Nucleus accumbens (tissue), 56 donors: ENCODE measurements around the gene UBAC2.

Source experiments
- DNase-seq, 56 donors: peaks; one replicate each; lab custom pipeline; 2025; lab: John Stamatoyannopoulos, UW

UBAC2 gene

GRCh38 chr13:99307247-99307646, 106.6 kb downstream of the UBAC2 start, which contains the start of gene GPR183:
Gene GPR183 (minus strand): TSS chr13:99307399. CDS start chr13:99296145, 11,254 bp downstream.
- DNase-seq = no peak

GRCh38 chr13:99307648-99308339, 107.1 kb downstream of the UBAC2 start:
- DNase-seq = no peak

GRCh38 chr13:99308471-99309087, 107.9 kb downstream of the UBAC2 start:
- DNase-seq = peak in 6 of 56 donors; percentile 10 to 43 (median 19)

DNA sequence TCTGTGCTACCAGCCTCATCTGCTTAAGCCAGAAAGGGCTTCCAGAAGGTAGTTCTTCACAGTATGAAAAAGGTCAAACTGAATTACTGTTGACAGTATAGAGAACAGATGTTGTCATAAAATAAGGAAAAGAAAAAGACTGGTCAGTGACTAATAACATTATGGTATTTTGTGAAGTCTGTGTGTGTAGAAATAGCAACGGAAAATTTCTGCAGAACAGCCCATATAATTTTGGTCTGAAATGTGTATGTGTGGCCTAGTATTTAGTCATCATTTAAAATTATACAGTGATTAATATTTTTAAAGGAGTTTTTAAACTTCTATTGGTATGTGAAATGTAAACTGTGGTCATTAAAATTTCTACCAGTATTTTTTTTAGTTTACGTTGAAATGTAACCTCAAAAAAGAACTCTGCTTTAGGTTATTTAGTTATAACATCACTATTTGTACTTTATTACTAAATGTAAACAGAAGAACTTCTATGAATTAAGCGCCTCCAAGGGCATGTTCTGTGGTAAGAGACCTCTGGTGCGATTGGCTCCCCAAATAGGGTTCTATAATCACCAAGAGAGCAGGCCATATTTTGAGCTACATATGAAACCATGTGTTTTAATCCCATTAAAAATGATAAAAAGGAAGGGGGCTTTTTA, 109.9 kb downstream of the UBAC2 start:
- DNase-seq = no peak

DNA sequence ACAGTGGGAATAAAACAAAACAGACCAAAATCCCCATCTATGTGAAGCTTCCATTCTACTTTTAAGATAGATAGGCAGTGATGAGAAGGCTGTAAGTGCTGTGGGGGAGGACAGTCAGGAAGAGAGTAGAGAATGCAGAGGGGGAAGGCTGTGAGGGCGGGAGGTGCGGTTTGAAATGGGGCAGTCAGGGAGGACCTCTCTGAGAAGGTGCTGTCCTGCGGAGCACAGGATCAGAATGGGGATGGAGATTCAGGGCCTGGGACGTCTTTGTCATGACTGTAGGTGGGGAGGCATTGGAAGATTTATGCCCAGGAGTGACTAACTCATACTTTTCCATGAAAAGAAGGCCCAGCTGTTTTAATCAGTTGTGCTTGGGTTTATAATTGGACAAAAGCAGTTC, 110.5 kb downstream of the UBAC2 start:
- DNase-seq = no peak

DNA sequence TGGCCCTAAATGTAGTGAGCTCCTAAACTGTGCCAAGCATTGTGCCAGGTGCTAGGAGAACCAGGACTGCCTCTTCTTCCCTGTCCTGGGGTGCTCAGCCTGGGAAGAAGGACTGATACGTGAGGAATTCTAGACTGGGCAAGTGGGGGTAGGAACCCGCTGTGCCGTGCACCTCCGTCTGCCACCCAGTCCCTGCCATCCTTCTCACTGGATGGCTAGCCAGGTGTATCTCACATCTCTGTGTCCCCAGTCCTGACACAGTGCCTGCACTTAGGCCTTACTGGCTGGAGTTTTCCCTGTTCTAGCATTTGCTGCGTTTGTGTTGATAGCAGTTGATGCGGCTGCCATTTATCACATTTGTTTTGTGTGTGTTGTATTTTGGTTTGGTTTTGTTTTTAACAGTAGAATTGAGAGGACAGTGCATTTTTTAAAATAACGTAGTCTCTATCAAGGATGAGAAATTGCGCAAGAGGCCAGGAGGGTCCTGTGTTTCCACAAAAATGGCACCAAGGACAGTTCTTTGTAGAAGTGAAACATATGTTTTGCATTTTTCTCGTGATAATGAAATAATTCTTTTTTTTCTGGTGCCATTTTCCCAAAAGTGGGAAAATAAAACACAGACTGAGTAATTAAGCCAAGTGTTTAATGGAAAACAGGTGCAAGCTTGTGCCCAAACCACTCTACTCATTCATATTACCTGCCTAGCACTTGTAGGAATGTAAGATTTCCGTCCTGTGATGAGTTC, 111.3 kb downstream of the UBAC2 start:
- DNase-seq = no peak

- peak in 33 of 56 donors; percentile 4 to 62 (median 29) for DNase-seq
Observed at GRCh38 chr13:99312493-99312883, 111.8 kb downstream of the UBAC2 start.

- DNase-seq = peak in 2 of 56 donors; percentile 14 to 16
Observed at GRCh38 chr13:99313501-99313900, 112.8 kb downstream of the UBAC2 start.

DNA sequence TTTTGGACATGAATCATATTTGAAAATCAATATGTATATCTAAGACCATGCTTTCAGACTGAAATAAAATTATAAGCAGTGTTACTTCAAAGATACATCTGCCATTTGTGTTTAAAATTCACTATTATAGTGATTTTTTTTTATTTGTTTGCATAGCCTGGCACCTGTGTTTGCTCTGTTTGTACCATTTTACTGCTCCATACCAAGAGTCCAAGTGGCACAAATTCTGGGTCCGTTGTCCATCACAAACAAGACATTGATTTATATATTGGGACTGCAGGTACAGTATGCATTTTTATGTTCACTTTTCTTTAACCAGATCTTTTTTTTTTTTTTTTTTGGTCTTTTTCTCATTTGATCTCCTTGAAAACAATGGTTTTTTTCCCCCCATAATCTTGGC, 113.3 kb downstream of the UBAC2 start:
- DNase-seq = no peak

GRCh38 chr13:99314640-99315176, 114.1 kb downstream of the UBAC2 start:
- DNase-seq = no peak

GRCh38 chr13:99315186-99315585, 114.5 kb downstream of the UBAC2 start:
- DNase-seq = no peak

- no peak for DNase-seq
Observed at GRCh38 chr13:99316224-99316623, 115.6 kb downstream of the UBAC2 start.

GRCh38 chr13:99316657-99317256, 116.1 kb downstream of the UBAC2 start:
- DNase-seq = no peak

DNA sequence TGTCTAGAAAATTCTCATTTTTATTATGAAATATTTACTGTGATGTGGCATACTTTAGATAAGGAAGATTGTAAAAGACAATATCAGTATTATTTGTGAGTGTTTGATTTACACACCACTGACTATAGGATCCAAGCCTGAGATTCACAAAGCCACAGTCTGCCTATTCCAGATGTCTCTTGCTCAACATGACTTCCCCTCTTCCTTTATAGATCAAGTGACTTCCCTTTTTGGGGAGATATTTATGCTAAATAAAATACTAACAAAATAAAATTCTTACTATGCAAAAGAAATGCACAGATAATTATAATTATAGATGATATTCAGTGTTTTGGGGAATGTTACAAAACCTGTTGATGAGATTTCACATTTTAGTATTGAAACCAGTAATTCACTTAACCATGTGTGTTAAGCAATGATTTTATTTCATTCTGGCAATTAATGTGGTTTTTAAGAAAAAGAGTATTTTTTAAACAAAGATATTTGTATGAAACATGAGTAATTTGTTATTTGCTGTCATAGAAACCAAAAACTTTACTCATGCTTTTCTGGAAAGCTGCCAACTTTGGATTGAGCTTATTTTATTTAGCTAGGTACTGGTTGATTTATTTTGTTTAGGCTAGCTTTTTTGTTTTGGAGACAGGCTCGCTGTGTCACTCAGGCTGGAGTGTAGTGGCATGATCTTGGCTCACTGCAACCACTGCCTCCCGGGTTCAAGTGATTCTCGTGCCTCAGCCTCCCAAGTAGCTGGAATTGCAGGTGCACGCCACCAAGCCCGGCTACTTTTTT, 120.2 kb downstream of the UBAC2 start:
- DNase-seq = no peak

GRCh38 chr13:99321709-99322108, 121.1 kb downstream of the UBAC2 start:
- no peak for DNase-seq

DNA sequence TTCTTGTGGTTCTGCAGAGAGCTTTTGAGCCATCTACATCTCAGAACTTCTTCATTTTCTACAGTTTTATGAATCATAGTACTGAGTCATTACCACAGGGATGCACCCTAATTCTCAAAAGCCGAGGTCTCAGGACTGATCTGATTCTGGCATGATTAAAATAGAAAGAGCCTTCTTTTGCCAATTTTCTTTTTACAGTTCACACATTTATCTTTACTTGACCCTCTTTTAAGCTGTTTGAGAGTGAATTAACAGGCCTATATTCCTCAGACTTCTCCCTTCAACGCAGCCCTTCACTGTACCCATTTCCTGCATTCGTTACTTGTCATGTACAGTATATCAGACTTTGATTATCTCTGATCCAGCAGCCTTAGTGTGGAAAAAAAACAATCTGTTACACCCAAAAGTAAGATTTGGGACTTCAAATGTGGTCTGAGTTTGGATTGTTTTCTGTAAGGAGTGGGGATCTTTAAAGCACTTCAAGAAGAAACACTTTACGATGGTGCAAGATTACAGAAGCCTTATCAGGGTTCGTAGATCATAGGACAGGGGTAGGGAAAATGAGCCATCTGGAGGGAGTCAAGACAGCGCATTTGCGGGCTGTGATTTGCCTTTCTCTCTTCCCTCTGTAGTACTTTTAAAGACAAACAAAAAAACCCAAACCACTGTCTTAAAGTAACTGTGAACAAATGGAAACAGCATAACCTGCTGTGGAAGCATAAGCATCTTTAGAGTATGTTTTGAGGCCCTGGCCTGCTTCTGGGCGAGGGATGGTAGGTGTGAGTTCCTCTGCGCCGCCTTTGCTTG, 121.8 kb downstream of the UBAC2 start:
- no peak for DNase-seq

DNA sequence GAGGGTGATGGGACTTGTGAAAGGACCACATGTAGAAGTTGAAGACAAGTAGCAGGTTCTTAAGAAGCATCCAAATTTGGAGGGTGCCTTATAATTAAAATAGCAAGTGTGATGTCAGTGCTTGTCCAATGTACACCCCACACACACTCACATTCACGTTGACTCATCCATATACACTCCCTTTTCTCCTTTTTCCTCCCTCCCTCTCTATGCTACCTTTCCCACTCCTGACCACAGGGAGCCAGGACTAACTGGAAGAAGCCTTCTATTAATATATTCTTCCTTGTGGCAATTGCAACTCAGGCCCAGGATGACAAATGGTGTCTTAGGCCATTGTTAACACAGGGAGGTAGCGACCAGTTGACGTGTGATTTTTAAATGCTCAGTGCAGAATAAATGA, 122.8 kb downstream of the UBAC2 start:
- DNase-seq = no peak

DNA sequence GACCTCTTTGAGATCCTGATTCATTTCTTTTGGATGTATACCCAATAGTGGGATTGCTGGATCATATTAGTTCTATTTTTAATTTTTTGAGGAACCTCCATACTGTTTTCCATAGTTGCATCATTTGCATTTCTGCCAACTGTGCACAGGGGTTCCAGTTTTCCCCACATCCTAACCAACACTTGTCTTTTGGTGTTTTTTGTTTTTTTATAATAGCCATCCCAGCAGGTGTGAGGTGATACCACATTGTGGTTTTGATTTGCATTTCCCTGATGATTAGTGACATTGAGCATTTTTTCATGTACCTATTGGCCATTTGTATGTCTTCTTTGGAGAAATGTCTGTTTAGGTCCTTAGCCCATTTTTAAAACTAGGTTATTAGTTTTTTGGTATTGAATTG, 125.4 kb downstream of the UBAC2 start:
- no peak for DNase-seq

DNA sequence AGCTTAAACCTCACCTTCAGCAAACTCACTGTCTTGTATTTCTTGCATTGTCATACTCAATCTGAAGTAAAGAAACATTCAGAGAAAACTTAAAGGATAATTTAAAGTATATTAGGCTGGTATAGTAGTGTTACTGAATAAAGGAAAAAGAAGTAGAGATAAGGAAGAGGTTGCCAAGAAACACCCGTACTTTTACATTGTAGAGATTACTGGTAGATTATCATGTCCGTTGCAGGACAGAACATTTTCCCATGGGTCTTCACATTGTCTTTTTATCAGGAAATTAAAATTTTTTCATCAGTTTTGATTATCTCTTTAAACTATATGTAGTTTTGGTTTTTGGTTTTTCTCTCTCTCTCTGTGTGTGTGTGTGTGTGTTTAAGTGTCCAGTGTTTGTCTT, 126.5 kb downstream of the UBAC2 start:
- no peak for DNase-seq
